Neural progenitor cell (in vitro differentiated cells): ENCODE data around the gene SEMA7A. TPM values are rescaled to one million over a fixed set of nuclear protein-coding genes. Genes with fewer than 3 reads are reported as not detected.

Experiments used
- DNase-seq: peaks from one replicate; pipeline ENCODE4 v3.0.0-alpha.2; 2016; ENCODE audit warnings: low spot score
- H2AFZ ChIP-seq: fragments of 200-600 bp; sonication (generic); replicated peaks from 2 replicates; pipeline ENCODE4 v1.6.1; 2016; ENCODE audit warnings: antibody characterized with exemption
- H3F3A ChIP-seq: fragments of 200-600 bp; sonication (generic); 2 replicates; pipeline ENCODE4 v1.6.1; 2016; ENCODE audit warnings: antibody characterized with exemption, low read depth
- H3K27ac ChIP-seq: fragments of 200-600 bp; sonication (generic); 2 replicates; pipeline ENCODE4 v1.5.1; 2016; ENCODE audit warnings: mild to moderate bottlenecking
- H3K27me3 ChIP-seq: fragments of 200-600 bp; sonication (generic); 2 replicates; pipeline ENCODE4 v1.6.1; 2016; ENCODE audit warnings: mild to moderate bottlenecking, moderate library complexity
- H3K36me3 ChIP-seq: fragments of 200-600 bp; sonication (generic); 2 replicates; pipeline ENCODE4 v1.5.1; 2016
- H3K4me1 ChIP-seq: fragments of 200-600 bp; sonication (generic); 2 replicates; pipeline ENCODE4 v1.6.1; 2016; ENCODE audit warnings: mixed run types
- H3K4me2 ChIP-seq: fragments of 200-600 bp; sonication (generic); 2 replicates; pipeline ENCODE4 v1.6.1; 2016
- H3K4me3 ChIP-seq: fragments of 200-600 bp; sonication (generic); 2 replicates; pipeline ENCODE4 v1.5.1; 2016
- H3K79me2 ChIP-seq: fragments of 200-600 bp; sonication (generic); 2 replicates; pipeline ENCODE4 v1.6.1; 2016; ENCODE audit warnings: low read depth
- H3K9ac ChIP-seq: fragments of 200-600 bp; sonication (generic); 2 replicates; pipeline ENCODE4 v1.6.1; 2016
- H3K9me3 ChIP-seq: fragments of 200-600 bp; sonication (generic); 2 replicates; pipeline ENCODE4 v1.5.1; 2016; ENCODE audit warnings: low read depth
- H4K20me1 ChIP-seq: fragments of 200-600 bp; sonication (generic); 2 replicates; pipeline ENCODE4 v1.6.1; 2016; ENCODE audit warnings: low read depth
- H3K27ac Mint-ChIP-seq: 3 replicates; pipeline ENCODE4 v1.8.0; 2021; ENCODE audit warnings: mixed read lengths
- H3K27me3 Mint-ChIP-seq: 2 replicates; pipeline ENCODE4 v1.8.0; 2022; ENCODE audit warnings: low read depth, mild to moderate bottlenecking, inconsistent platforms, moderate library complexity, mixed read lengths; ENCODE audit not compliant: insufficient read depth
- H3K36me3 Mint-ChIP-seq: 3 replicates; pipeline ENCODE4 v1.8.0; 2021; ENCODE audit warnings: mixed read lengths
- H3K4me1 Mint-ChIP-seq: 3 replicates; pipeline ENCODE4 v1.8.0; 2021; ENCODE audit warnings: mixed read lengths
- H3K4me3 Mint-ChIP-seq: 3 replicates; pipeline ENCODE4 v1.8.0; 2021; ENCODE audit warnings: mild to moderate bottlenecking, moderate library complexity, mixed read lengths
- H3K9me3 Mint-ChIP-seq: 3 replicates; pipeline ENCODE4 v1.8.0; 2020; ENCODE audit warnings: mixed read lengths
- EZH2 ChIP-seq: fragments of 200-600 bp; sonication (generic); IDR thresholded peaks from 2 replicates; pipeline ENCODE4 v1.6.1; 2017; ENCODE audit warnings: antibody characterized with exemption, mild to moderate bottlenecking, moderate library complexity
- EZH2phosphoT487 ChIP-seq: fragments of 200-600 bp; sonication (generic); IDR thresholded peaks from 2 replicates; pipeline ENCODE4 v1.6.1; 2017; ENCODE audit warnings: antibody characterized with exemption
- total RNA-seq: library from RNA; depleted of rRNA; stranded (reverse); fragments of >200 nt; gene quantifications from 2 replicates; pipeline ENCODE4 v1.2.3, GENCODE V29; 2015; ENCODE audit warnings: low replicate concordance
- TF ChIP-seq, protein P1 (sequence below): fragments of 200-600 bp; sonication (generic); IDR thresholded peaks from 2 replicates; pipeline ENCODE4 v1.5.1; 2017; ENCODE audit warnings: antibody characterized with exemption, mild to moderate bottlenecking

Gene SEMA7A
- total RNA-seq, 1 donor from 2014 or later: 3.5 TPM

DNA sequence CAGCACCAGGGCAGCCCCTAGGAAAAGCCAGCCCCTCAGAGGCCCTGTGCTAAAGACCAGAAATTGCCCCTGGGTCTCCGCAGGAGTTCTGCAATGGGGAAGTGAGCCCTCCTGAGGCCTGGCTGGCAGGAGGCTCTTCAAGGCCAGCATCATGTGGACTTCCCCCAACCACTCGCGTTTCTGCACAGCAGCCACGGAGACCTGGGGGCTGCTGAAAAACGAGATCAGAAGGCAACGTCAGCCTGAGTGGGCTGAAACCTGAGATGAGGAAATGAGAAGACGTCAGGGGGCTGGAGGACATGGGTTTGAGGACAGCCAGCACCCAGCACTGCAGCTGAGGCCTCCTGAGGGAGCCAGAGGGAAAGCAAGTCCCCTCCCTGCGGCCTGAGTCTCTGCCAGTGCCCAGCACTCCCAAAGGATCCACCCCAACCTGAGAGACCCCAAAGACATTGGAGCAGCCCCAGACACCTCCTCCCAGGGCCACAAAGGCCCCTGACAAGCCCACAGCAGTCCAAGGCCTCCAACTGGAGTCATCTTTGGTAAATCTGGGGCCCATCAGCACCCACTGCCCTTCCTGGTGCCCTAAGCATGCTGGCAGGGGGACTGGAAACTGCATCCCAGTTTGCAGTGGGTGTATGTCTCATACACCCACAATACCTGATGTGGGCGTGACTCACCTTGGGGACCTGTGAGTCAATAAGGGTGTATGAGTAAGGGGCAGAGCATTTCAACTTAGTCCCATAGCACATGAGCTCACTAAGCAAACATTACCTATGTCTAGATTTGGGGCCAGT is 37.1 kb downstream of the SEMA7A start:
- no peaks in the 10 kb centered on the region for H3K27me3 ChIP-seq
- H3K4me3 ChIP-seq: no peak overlapping the region
- no peaks in the 10 kb centered on the region for H3K9me3 ChIP-seq
- no peaks in the 10 kb centered on the region for H3K36me3 Mint-ChIP-seq
- no peak for DNase-seq
- no peak overlapping the region for H3K9ac ChIP-seq
- H2AFZ ChIP-seq: no peak overlapping the region
- H3K27me3 Mint-ChIP-seq: peaks cover 16% of the 10 kb centered on the region
- H3K27ac ChIP-seq: no peak overlapping the region
- no peak overlapping the region for H3K4me2 ChIP-seq
- H3K36me3 ChIP-seq: no peaks in the 10 kb centered on the region
- H4K20me1 ChIP-seq: no peaks in the 10 kb centered on the region
- peaks cover 17% of the 10 kb centered on the region for H3K4me1 Mint-ChIP-seq
- H3K9me3 Mint-ChIP-seq: no peaks in the 10 kb centered on the region
- TF ChIP-seq EZH2phosphoT487: no peak
- TF ChIP-seq EZH2: no peak
- TF ChIP-seq, protein P1, sequence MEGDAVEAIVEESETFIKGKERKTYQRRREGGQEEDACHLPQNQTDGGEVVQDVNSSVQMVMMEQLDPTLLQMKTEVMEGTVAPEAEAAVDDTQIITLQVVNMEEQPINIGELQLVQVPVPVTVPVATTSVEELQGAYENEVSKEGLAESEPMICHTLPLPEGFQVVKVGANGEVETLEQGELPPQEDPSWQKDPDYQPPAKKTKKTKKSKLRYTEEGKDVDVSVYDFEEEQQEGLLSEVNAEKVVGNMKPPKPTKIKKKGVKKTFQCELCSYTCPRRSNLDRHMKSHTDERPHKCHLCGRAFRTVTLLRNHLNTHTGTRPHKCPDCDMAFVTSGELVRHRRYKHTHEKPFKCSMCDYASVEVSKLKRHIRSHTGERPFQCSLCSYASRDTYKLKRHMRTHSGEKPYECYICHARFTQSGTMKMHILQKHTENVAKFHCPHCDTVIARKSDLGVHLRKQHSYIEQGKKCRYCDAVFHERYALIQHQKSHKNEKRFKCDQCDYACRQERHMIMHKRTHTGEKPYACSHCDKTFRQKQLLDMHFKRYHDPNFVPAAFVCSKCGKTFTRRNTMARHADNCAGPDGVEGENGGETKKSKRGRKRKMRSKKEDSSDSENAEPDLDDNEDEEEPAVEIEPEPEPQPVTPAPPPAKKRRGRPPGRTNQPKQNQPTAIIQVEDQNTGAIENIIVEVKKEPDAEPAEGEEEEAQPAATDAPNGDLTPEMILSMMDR: no peak
- H3K27ac Mint-ChIP-seq: no peak overlapping the region
- no peak overlapping the region for H3K4me3 Mint-ChIP-seq
- H3K79me2 ChIP-seq: no peaks in the 10 kb centered on the region
- no peaks in the 10 kb centered on the region for H3F3A ChIP-seq
- no peaks in the 10 kb centered on the region for H3K4me1 ChIP-seq

DNA sequence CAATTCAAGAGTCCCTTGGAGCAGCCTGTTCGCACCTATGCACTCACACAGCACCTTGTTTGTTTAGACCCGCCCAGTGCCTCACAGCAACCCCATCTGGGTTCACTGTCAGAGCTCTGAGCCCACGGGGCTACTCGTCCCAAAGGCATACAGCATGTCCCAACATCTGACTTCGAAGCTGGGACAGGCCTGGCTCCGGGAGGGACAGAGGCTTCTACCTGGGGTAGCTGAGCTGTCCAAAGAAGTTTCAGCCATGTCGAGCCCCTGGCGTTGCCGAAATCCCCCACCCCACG is 37.7 kb downstream of the SEMA7A start:
- Mint-ChIP-seq H3K9me3 (no peaks in the 10 kb centered on the region), H3K4me1 (peaks cover 17% of the 10 kb centered on the region), H3K4me3 (no peak overlapping the region), H3K27me3 (peaks cover 15% of the 10 kb centered on the region), H3K36me3 (no peaks in the 10 kb centered on the region), H3K27ac (peak overlapping the region; percentile 94)
- no peak for DNase-seq
- H3K9me3 ChIP-seq: no peaks in the 10 kb centered on the region
- H3K9ac ChIP-seq: no peak overlapping the region
- no peak overlapping the region for H3K4me3 ChIP-seq
- H3K4me2 ChIP-seq: no peak overlapping the region
- H3K79me2 ChIP-seq: no peaks in the 10 kb centered on the region
- H3F3A ChIP-seq: no peaks in the 10 kb centered on the region
- H3K4me1 ChIP-seq: no peaks in the 10 kb centered on the region
- no peak for TF ChIP-seq EZH2
- TF ChIP-seq, protein P1: no peak
- TF ChIP-seq EZH2phosphoT487: no peak
- no peak overlapping the region for H3K27ac ChIP-seq
- no peaks in the 10 kb centered on the region for H3K27me3 ChIP-seq
- no peaks in the 10 kb centered on the region for H3K36me3 ChIP-seq
- no peaks in the 10 kb centered on the region for H4K20me1 ChIP-seq
- no peak overlapping the region for H2AFZ ChIP-seq

DNA sequence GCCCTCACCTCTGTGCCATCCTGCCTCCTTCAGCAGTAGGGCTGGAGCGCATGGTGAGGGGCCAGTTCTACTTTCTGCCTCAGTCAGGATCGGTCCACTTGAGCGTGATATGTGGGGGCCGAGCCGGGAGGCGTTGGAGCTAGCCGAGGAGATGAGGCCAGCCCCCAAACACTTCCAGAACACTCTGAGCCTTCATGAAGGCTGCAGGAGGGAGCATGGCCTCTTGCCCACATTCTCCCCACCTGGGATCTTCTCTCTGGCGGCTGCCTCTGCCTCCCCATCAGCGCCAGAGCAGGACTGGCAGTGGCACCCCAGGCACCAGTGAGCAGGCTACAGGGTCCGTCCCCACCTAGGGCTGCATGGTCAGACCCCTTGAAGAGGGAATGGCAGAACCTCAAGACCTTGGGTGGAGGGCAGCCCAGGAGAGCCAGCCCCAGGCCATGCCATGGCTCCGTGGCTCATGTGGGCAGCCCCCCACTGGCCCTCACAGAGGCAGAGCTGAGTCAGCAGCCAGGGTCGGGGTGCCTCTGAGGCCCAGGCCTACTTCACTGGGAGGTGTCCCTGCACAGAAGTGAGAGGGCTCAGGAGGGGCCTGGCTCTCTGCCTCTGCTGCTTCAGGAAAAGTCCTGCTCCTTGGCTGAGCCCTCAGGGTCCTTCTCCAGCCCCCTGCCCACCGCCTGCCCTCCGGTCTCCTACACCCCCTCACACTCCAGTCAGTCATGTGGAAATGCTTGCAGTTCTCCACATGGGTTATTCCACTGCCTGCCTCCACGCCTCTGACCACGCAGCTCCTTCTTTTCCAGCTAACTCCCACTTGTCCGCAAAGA is 38.2 kb downstream of the SEMA7A start:
- Histone ChIP-seq H3K4me3 (no peak overlapping the region), H4K20me1 (no peaks in the 10 kb centered on the region), H3K4me1 (no peaks in the 10 kb centered on the region), H3K27me3 (no peaks in the 10 kb centered on the region), H3K4me2 (no peak overlapping the region), H3K36me3 (no peaks in the 10 kb centered on the region), H3K9ac (no peak overlapping the region), H3K27ac (no peak overlapping the region), H3K79me2 (no peaks in the 10 kb centered on the region), H2AFZ (no peak overlapping the region), H3K9me3 (no peaks in the 10 kb centered on the region), H3F3A (no peaks in the 10 kb centered on the region)
- peaks cover 21% of the 10 kb centered on the region for H3K4me1 Mint-ChIP-seq
- H3K4me3 Mint-ChIP-seq: no peak overlapping the region
- DNase-seq: no peak
- no peaks in the 10 kb centered on the region for H3K36me3 Mint-ChIP-seq
- TF ChIP-seq EZH2 (no peak), EZH2phosphoT487 (no peak)
- TF ChIP-seq, protein P1: no peak
- H3K27me3 Mint-ChIP-seq: peaks cover 13% of the 10 kb centered on the region
- peak overlapping the region; percentile 94 for H3K27ac Mint-ChIP-seq
- H3K9me3 Mint-ChIP-seq: no peaks in the 10 kb centered on the region
